ENCODE results near the gene PSKH1. TPM values are rescaled to one million over a fixed set of nuclear protein-coding genes. Genes with fewer than 3 reads are reported as not detected.

PSKH1 gene
- total and polyA plus RNA-seq, 2 donors = 8.8 to 12.6 TPM

- H3K4me3 ChIP-seq (ENCODE audit: low read length in 2 of 2) = no peak overlapping the region
- peaks cover 74 to 78% of the 10 kb centered on the region in 2 donors for H3K36me3 ChIP-seq (ENCODE audit: control insufficient read depth in 2 of 2, insufficient read depth in 2 of 2, low read length in 1 of 2)
- H3K27me3 ChIP-seq (ENCODE audit: control insufficient read depth in 2 of 2, insufficient read depth in 1 of 2, low read length in 1 of 2) = no peaks in the 10 kb centered on the region
- peaks cover 4 to 7% of the 10 kb centered on the region in 2 donors for H3K4me1 ChIP-seq (ENCODE audit: control insufficient read depth in 2 of 2, insufficient read depth in 2 of 2, low read length in 2 of 2)
- H3K27ac ChIP-seq (ENCODE audit: low read depth in 1 of 2, low read length in 1 of 2) = no peak overlapping the region
- no peaks in the 10 kb centered on the region for H3K9me3 ChIP-seq (ENCODE audit: control insufficient read depth in 2 of 2, insufficient read depth in 1 of 2, low read length in 1 of 2)
- 98% methylated on average over 24 of the region's 24 CpGs for WGBS
- no peak for DNase-seq (ENCODE audit: low read depth in 6 of 9, low spot score in 9 of 9)
Observed at GRCh38 chr16:67944690-67945391, 51.8 kb downstream of the PSKH1 start.

- Histone ChIP-seq H3K4me3 (ENCODE audit: low read length in 2 of 2) (no peak overlapping the region), H3K27me3 (ENCODE audit: control insufficient read depth in 2 of 2, insufficient read depth in 1 of 2, low read length in 1 of 2) (no peaks in the 10 kb centered on the region), H3K27ac (ENCODE audit: low read depth in 1 of 2, low read length in 1 of 2) (no peak overlapping the region), H3K9me3 (ENCODE audit: control insufficient read depth in 2 of 2, insufficient read depth in 1 of 2, low read length in 1 of 2) (no peaks in the 10 kb centered on the region), H3K36me3 (ENCODE audit: control insufficient read depth in 2 of 2, insufficient read depth in 2 of 2, low read length in 1 of 2) (peaks cover 80% of the 10 kb centered on the region in 2 donors), H3K4me1 (ENCODE audit: control insufficient read depth in 2 of 2, insufficient read depth in 2 of 2, low read length in 2 of 2) (peaks cover 0 to under 1% of the 10 kb centered on the region in 2 donors)
- no peak for DNase-seq (ENCODE audit: low read depth in 6 of 9, low spot score in 9 of 9)
- WGBS = 98% methylated on average over 24 of the region's 24 CpGs
Observed at GRCh38 chr16:67945392-67945933, 52.4 kb downstream of the PSKH1 start.

- H3K36me3 ChIP-seq (ENCODE audit: control insufficient read depth in 2 of 2, insufficient read depth in 2 of 2, low read length in 1 of 2) = peaks cover 86 to 87% of the 10 kb centered on the region in 2 donors
- no peak overlapping the region for H3K4me3 ChIP-seq (ENCODE audit: low read length in 2 of 2)
- 98% methylated on average over 20 of the region's 20 CpGs for WGBS
- DNase-seq (ENCODE audit: low read depth in 6 of 9, low spot score in 9 of 9) = no peak
- no peaks in the 10 kb centered on the region for H3K9me3 ChIP-seq (ENCODE audit: control insufficient read depth in 2 of 2, insufficient read depth in 1 of 2, low read length in 1 of 2)
- no peaks in the 10 kb centered on the region for H3K4me1 ChIP-seq (ENCODE audit: control insufficient read depth in 2 of 2, insufficient read depth in 2 of 2, low read length in 2 of 2)
- no peak overlapping the region for H3K27ac ChIP-seq (ENCODE audit: low read depth in 1 of 2, low read length in 1 of 2)
- H3K27me3 ChIP-seq (ENCODE audit: control insufficient read depth in 2 of 2, insufficient read depth in 1 of 2, low read length in 1 of 2) = no peaks in the 10 kb centered on the region
Observed at GRCh38 chr16:67946128-67946569, 53.1 kb downstream of the PSKH1 start.

- Histone ChIP-seq H3K27ac (ENCODE audit: low read depth in 1 of 2, low read length in 1 of 2) (no peak overlapping the region), H3K4me3 (ENCODE audit: low read length in 2 of 2) (no peak overlapping the region), H3K4me1 (ENCODE audit: control insufficient read depth in 2 of 2, insufficient read depth in 2 of 2, low read length in 2 of 2) (no peaks in the 10 kb centered on the region), H3K9me3 (ENCODE audit: control insufficient read depth in 2 of 2, insufficient read depth in 1 of 2, low read length in 1 of 2) (no peaks in the 10 kb centered on the region), H3K36me3 (ENCODE audit: control insufficient read depth in 2 of 2, insufficient read depth in 2 of 2, low read length in 1 of 2) (peaks cover 90 to 96% of the 10 kb centered on the region in 2 donors), H3K27me3 (ENCODE audit: control insufficient read depth in 2 of 2, insufficient read depth in 1 of 2, low read length in 1 of 2) (no peaks in the 10 kb centered on the region)
- WGBS = 98% methylated on average over 28 of the region's 28 CpGs
- DNase-seq (ENCODE audit: low read depth in 6 of 9, low spot score in 9 of 9) = no peak
Observed at GRCh38 chr16:67946966-67947558, 54.0 kb downstream of the PSKH1 start.

GRCh38 chr16:67948015-67948414 lies 55.0 kb downstream of the PSKH1 start:
- H3K27me3 ChIP-seq (ENCODE audit: control insufficient read depth in 2 of 2, insufficient read depth in 1 of 2, low read length in 1 of 2) = no peaks in the 10 kb centered on the region
- peaks cover 82 to 89% of the 10 kb centered on the region in 2 donors for H3K36me3 ChIP-seq (ENCODE audit: control insufficient read depth in 2 of 2, insufficient read depth in 2 of 2, low read length in 1 of 2)
- DNase-seq (ENCODE audit: low read depth in 6 of 9, low spot score in 9 of 9) = no peak
- H3K27ac ChIP-seq (ENCODE audit: low read depth in 1 of 2, low read length in 1 of 2) = no peak overlapping the region
- 99% methylated on average over 15 of the region's 15 CpGs for WGBS
- H3K4me1 ChIP-seq (ENCODE audit: control insufficient read depth in 2 of 2, insufficient read depth in 2 of 2, low read length in 2 of 2) = no peaks in the 10 kb centered on the region
- no peaks in the 10 kb centered on the region for H3K9me3 ChIP-seq (ENCODE audit: control insufficient read depth in 2 of 2, insufficient read depth in 1 of 2, low read length in 1 of 2)
- H3K4me3 ChIP-seq (ENCODE audit: low read length in 2 of 2) = no peak overlapping the region

GRCh38 chr16:67949645-67950044 lies 56.6 kb downstream of the PSKH1 start:
- Histone ChIP-seq H3K4me1 (ENCODE audit: control insufficient read depth in 2 of 2, insufficient read depth in 2 of 2, low read length in 2 of 2) (no peaks in the 10 kb centered on the region), H3K4me3 (ENCODE audit: low read length in 2 of 2) (no peak overlapping the region), H3K27ac (ENCODE audit: low read depth in 1 of 2, low read length in 1 of 2) (no peak overlapping the region), H3K36me3 (ENCODE audit: control insufficient read depth in 2 of 2, insufficient read depth in 2 of 2, low read length in 1 of 2) (peaks cover 76 to 83% of the 10 kb centered on the region in 2 donors), H3K27me3 (ENCODE audit: control insufficient read depth in 2 of 2, insufficient read depth in 1 of 2, low read length in 1 of 2) (no peaks in the 10 kb centered on the region), H3K9me3 (ENCODE audit: control insufficient read depth in 2 of 2, insufficient read depth in 1 of 2, low read length in 1 of 2) (no peaks in the 10 kb centered on the region)
- WGBS = 94% methylated on average over 11 of the region's 11 CpGs
- no peak for DNase-seq (ENCODE audit: low read depth in 6 of 9, low spot score in 9 of 9)

- no peak for DNase-seq (ENCODE audit: low read depth in 6 of 9, low spot score in 9 of 9)
- Histone ChIP-seq H3K4me3 (ENCODE audit: low read length in 2 of 2) (no peak overlapping the region), H3K36me3 (ENCODE audit: control insufficient read depth in 2 of 2, insufficient read depth in 2 of 2, low read length in 1 of 2) (peaks cover 75 to 83% of the 10 kb centered on the region in 2 donors), H3K9me3 (ENCODE audit: control insufficient read depth in 2 of 2, insufficient read depth in 1 of 2, low read length in 1 of 2) (no peaks in the 10 kb centered on the region), H3K4me1 (ENCODE audit: control insufficient read depth in 2 of 2, insufficient read depth in 2 of 2, low read length in 2 of 2) (no peaks in the 10 kb centered on the region), H3K27ac (ENCODE audit: low read depth in 1 of 2, low read length in 1 of 2) (no peak overlapping the region), H3K27me3 (ENCODE audit: control insufficient read depth in 2 of 2, insufficient read depth in 1 of 2, low read length in 1 of 2) (no peaks in the 10 kb centered on the region)
- WGBS = 98% methylated on average over 16 of the region's 16 CpGs
Observed at GRCh38 chr16:67950335-67950843, 57.3 kb downstream of the PSKH1 start.

GRCh38 chr16:67951485-67951884 lies 58.4 kb downstream of the PSKH1 start:
- H3K27ac ChIP-seq (ENCODE audit: low read depth in 1 of 2, low read length in 1 of 2) = no peak overlapping the region
- peaks cover 65 to 78% of the 10 kb centered on the region in 2 donors for H3K36me3 ChIP-seq (ENCODE audit: control insufficient read depth in 2 of 2, insufficient read depth in 2 of 2, low read length in 1 of 2)
- H3K4me3 ChIP-seq (ENCODE audit: low read length in 2 of 2) = no peak overlapping the region
- DNase-seq (ENCODE audit: low read depth in 6 of 9, low spot score in 9 of 9) = no peak
- 95% methylated on average over 12 of the region's 12 CpGs for WGBS
- H3K27me3 ChIP-seq (ENCODE audit: control insufficient read depth in 2 of 2, insufficient read depth in 1 of 2, low read length in 1 of 2) = no peaks in the 10 kb centered on the region
- H3K4me1 ChIP-seq (ENCODE audit: control insufficient read depth in 2 of 2, insufficient read depth in 2 of 2, low read length in 2 of 2) = no peaks in the 10 kb centered on the region
- H3K9me3 ChIP-seq (ENCODE audit: control insufficient read depth in 2 of 2, insufficient read depth in 1 of 2, low read length in 1 of 2) = no peaks in the 10 kb centered on the region

Measured in thymus (tissue), 11 donors.